GM18499 (cell line): ENCODE data around the gene PPP1CA.

Source experiments
- ATAC-seq: cut with Tn5 transposase; IDR thresholded peaks from one replicate; pipeline ENCODE4 v1.9.1; 2021; ENCODE audit warnings: moderate number of reproducible peaks; ENCODE audit not compliant: insufficient read depth, unreplicated experiment

Gene PPP1CA

DNA sequence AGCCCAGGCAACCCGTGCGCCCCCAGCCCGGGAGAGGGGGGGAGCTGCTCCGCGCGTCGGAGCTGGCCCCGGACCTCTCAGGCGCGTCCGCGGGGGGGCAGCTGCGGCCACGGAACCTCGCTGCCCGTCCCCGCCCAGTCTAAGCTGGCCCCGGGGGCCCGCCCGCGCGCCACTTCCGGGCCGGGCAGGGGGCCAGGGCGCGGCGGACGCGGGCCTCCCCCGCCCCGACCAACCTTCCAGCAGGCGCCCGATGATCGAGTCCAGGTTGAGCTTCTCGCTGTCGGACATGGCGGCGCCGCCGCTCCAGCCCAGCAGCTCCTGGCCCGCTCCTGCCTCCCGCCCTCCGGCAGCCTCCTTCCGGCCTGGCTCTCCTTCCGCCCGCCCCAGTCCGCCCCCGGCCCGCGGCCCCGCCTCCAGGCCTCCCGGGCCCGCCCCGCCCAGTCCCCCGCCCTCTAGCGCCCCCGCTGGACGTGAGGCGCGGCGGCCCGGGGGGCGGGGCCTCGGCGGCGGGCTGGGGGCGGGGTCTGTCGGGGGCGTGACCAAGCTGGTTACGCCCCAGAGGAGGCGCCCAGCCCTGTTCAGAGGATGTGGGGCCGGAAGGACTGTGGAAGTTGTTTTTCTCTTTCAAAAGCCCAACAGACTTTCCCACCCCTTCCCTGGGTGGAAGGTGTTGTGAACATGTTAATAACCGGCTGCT is at the start of gene PPP1CA:
TSS of gene PPP1CA (minus strand) at position 364 of the 697 bp plus-strand sequence. CDS start at position 288, 76 bp downstream.
- no peak for ATAC-seq

GRCh38 chr11:67450796-67451657 is 49.4 kb upstream of the PPP1CA start:
- ATAC-seq: no peak

DNA sequence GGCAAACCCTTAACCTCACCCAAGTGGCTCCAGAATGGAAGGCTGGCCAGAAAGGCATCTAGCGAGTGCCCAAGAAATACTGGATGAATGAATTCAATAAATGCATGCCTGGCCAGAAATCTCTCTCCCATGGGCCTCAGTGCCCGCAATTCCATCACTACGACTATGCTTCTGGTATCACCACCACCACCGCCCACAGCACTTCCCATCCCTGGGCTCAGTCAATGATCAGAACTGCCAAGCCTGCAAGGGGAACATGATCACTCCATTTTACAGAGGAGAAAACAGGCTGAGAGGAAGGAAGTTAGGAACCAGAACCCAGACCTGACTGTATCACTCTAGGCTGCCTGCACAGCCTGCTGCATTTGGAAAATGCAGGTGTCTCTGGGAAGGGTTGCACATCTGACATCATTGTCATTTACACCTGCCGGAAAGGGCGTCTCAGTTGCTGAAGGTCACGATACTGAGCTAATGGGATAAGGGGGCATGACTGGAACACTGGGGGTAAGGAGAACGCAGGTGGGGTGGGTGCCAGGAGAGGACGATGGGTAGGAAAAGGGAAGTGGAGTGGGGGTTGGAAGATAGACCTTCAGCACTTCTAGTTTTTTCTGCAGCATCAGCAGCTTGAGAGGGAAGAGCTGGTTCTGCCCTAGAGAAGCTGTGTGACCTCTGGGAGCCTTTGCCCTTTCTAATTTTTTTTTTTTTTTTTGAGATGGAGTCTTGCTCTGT is 47.6 kb upstream of the PPP1CA start:
- ATAC-seq: no peak

DNA sequence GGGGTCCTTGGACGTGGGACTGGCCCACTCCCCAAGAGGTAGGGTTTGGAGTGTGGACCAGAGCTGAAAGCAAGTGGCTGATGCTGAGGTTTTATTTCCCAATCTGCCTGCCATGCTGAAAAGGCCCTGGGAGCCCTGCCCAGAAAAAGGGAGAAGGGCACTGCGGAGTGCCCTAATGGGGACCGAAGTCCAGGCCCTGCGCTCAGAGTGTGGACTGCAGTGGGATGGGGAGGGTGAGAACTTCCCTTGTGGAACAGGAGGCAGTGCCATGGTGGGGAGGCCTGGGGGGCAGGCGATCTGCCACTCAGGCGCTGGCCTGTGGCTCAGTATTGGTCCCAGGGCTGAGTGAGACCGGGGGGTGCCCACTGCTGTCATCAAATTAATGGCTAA is 46.6 kb upstream of the PPP1CA start:
- ATAC-seq: no peak

DNA sequence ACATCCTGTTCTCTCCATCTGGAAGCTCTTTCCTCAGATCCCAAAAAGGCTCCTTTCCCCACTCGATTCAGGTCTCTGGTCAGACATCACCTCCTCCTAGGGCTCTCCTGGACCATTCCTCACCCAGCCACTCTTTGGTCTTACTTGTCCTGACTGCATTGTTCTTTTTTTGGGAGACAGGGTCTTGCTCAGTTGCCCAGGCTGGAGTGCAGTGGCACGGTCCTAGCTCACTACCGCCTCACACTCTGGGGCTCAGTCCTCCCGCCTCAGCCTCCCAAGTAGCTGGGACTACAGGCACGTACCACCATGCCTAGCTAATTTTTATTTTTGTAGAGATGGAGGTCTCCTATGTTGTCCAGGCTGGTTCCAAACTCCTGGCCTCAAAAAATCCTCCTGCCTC is 43.9 kb upstream of the PPP1CA start:
- no peak for ATAC-seq

- no peak for ATAC-seq
These were observed 41.1 kb upstream of the PPP1CA start for GRCh38 chr11:67442504-67443404.

DNA sequence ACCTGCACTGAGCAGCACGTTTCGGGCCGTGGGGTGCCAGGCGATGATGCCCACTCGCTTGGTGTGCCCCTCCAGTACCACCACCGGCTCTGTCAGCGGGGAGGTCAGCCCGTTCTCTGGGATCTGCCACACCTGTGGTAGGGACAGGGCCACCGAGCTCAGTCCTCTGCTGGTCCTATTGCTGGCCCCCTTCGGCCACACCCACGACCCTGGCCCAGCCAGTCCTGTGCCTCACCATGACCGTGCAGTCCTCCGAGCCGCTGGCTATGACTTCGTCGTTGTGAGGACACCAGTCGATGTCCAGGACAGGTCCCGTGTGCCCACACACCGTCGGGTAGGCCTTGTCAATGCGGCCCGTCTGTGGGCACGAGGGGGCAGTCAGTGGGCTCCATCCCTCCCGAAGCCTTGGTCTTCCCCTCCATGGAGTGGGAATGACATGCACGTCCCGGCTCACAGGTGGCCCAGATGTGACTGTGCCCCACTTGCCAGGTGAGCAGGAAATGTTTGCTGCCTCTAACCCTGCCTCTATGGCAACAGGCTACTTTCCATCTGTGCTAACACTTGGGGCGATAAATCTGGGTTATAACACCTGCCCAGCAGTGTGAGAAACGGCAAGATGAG is 40.2 kb upstream of the PPP1CA start:
- no peak for ATAC-seq

GRCh38 chr11:67441098-67441563 is 39.5 kb upstream of the PPP1CA start:
- no peak for ATAC-seq

- ATAC-seq: no peak
These were observed 38.8 kb upstream of the PPP1CA start for GRCh38 chr11:67440229-67441097.

- ATAC-seq: no peak
These were observed 37.9 kb upstream of the PPP1CA start for GRCh38 chr11:67439321-67440228.

DNA sequence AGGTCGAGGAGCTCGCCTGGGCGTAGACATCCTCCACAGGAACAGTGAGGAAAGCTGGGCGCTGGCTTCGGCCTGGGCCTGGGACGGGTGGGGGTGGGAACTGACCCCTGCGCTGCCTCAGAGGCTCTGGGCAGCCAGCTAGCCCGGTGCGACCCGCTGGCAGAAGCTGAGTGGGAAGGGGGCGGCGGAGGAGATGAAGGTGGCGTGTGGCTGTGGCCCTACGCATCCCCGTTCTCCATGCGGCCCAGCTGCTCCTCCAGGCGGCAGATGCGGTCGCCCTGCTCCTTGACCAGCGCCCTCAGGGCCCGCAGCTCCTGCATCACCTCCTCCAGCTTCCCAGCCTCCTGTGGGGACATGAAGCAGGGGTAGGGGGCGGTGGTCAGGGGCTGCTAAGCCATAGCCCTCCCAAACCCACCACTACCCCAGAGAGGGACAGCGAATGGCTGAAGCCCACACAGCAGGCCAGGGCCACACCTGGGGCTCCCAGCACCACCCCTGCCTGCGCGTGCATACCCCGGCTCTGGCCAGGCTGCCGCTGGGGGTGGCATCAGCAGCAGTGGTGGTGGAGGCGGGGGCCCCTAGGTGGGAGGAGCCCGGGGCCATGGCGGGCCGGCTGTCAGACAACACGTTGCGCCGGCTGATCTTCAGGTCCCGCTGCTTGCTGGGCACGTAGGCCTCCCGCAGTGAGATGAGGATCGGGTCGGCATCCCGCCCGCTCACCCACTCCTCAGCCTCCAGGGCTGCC is 36.7 kb upstream of the PPP1CA start:
- no peak for ATAC-seq

DNA sequence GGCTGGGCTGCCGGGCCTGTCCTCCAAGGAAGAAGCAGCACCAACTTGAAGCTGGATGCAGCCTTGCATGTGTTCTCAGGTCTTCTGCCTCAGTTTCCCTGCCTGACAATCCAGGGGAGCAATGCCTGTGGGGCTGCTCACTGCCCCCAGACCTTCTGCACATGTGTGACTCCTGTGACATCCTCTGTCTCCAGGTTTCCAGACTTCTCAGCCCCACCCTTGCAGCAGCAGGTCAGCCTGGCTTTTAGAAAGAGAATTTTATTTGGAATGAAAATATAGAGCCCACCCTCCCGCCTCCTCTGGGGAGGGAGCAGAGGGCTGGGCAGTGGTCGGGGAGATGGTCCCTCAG is 36.1 kb upstream of the PPP1CA start:
- ATAC-seq: no peak

DNA sequence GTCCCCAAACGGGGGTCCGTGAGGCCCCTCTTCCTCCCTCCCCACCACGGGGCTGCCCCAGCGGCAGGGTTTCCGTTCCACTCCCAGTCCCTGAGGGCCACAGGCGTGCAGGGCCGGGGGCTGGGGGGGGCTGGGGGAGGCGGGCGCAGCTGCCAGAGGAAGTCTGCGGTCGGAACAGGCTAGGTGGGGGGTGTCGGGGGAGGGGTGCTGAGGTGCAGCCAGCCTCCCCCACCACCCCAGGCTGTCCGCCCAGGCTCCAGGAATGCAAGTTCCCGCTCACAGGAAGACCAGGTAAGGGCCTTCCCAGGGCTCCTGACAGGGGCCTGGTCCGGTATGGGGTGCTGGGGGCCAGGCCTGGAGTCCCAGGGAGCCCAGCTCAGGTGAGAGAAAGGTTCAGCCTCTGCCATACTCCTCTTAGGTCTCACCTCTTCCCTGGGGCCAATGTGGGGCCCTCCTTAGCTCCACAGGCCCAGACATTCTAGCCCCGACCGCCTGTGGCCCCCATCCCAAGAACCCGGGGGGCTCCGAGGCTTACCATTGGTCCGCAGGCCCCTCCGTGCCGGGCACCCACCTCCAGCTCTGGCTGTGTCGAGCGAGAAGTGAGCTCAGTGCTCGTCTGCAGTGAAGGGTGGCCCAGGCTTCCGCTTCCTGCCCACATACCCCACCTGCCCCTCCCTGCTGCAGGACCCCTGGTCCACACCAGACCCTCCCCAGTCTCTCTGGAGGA is 35.6 kb upstream of the PPP1CA start, which contains the start of gene PTPRCAP:
TSS of gene PTPRCAP (minus strand) at position 601 of the 727 bp plus-strand sequence. CDS start at position 538, 63 bp downstream.
- no peak for ATAC-seq

GRCh38 chr11:67436459-67437081 is 34.9 kb upstream of the PPP1CA start:
- no peak for ATAC-seq

- no peak for ATAC-seq
These were observed 34.2 kb upstream of the PPP1CA start for GRCh38 chr11:67435727-67436458.
